ENCODE results near the gene NEUROD1.

- TF ChIP-seq CTCF (conservative IDR thresholded peaks at IDR 0.05; ENCODE audit: low read length) (no peak), EZH2phosphoT487 (IDR thresholded peaks at IDR 0.05; ENCODE audit: borderline replicate concordance, low read depth, low read length) (no peak)
Measured at GRCh38 chr2:181657379-181657778, 22.9 kb downstream of the NEUROD1 start.

Measured in OCI-LY7 (cell line).